ENCODE results near the gene EMSY.

EMSY gene

GRCh38 chr11:76455931-76456330 is 11.1 kb downstream of the EMSY start:
- DNase-seq, result no peak

- no peak for DNase-seq
Observed at GRCh38 chr11:76456571-76456970, 11.8 kb downstream of the EMSY start.

GRCh38 chr11:76459299-76459698 is 14.5 kb downstream of the EMSY start:
- DNase-seq, result no peak

- no peak for DNase-seq
Observed at GRCh38 chr11:76459846-76460245, 15.0 kb downstream of the EMSY start.

- no peak for DNase-seq
Observed at GRCh38 chr11:76462317-76462716, 17.5 kb downstream of the EMSY start.

- DNase-seq, result no peak
Observed at GRCh38 chr11:76465701-76466100, 20.9 kb downstream of the EMSY start.

GRCh38 chr11:76466666-76467065 is 21.8 kb downstream of the EMSY start:
- no peak for DNase-seq

- no peak for DNase-seq
Observed at GRCh38 chr11:76469141-76469540, 24.3 kb downstream of the EMSY start.

GRCh38 chr11:76471382-76471781 is 26.6 kb downstream of the EMSY start:
- no peak for DNase-seq

- no peak for DNase-seq
Observed at GRCh38 chr11:76480241-76480640, 35.4 kb downstream of the EMSY start.

- no peak for DNase-seq
Observed at GRCh38 chr11:76491644-76492043, 46.8 kb downstream of the EMSY start.

- no peak for DNase-seq
Observed at GRCh38 chr11:76493040-76493439, 48.2 kb downstream of the EMSY start.

GRCh38 chr11:76493626-76494539 is 49.1 kb downstream of the EMSY start:
- DNase-seq, result no peak

GRCh38 chr11:76495019-76495418 is 50.2 kb downstream of the EMSY start:
- DNase-seq, result no peak

GRCh38 chr11:76496174-76496573 is 51.4 kb downstream of the EMSY start:
- DNase-seq, result no peak

GRCh38 chr11:76501526-76502202 is 56.8 kb downstream of the EMSY start:
- no peak for DNase-seq

- no peak for DNase-seq
Observed at GRCh38 chr11:76506833-76507232, 62.0 kb downstream of the EMSY start.

- no peak for DNase-seq
Observed at GRCh38 chr11:76510060-76511047, 65.5 kb downstream of the EMSY start.

- DNase-seq, result no peak
Observed at GRCh38 chr11:76512851-76513653, 68.2 kb downstream of the EMSY start.

- no peak for DNase-seq
Observed at GRCh38 chr11:76513654-76514034, 68.8 kb downstream of the EMSY start.

GRCh38 chr11:76515494-76515893 is 70.7 kb downstream of the EMSY start:
- no peak for DNase-seq

- no peak for DNase-seq
Observed at GRCh38 chr11:76523147-76523546, 78.3 kb downstream of the EMSY start.

Measured in activated CD4-positive, CD25-positive, alpha-beta regulatory T cell (primary cell).